HepG2 (cell line): ENCODE results near the gene PELI1. TPM values are rescaled to one million over a fixed set of nuclear protein-coding genes. Genes with fewer than 3 reads are reported as not detected.
A peak's percentile ranks its signal among the peaks of the same experiment; 100 is the strongest.

Experiments used
- ATAC-seq: fragments of 200-7000 bp; cut with Tn5 transposase; 3 replicates; pipeline ENCODE4 v1.9.1; 2020; ENCODE audit warnings: mild to moderate bottlenecking, moderate library complexity
- BruUV-seq: library from RNA; stranded (reverse); fragments of 400-500 nt; replicated peaks from 2 replicates; lab custom pipeline; 2021; lab: Mats Ljungman, UMichigan
- CTCF ChIA-PET: fragments of 300-600 bp; formaldehyde crosslinking; extraction: SDS; loops from one replicate; lab custom pipeline; 2021; ENCODE audit warnings: low total read pairs, inconsistent platforms, low intra/inter-chr PET ratio; lab: Yijun Ruan, JAX
- POLR2A ChIA-PET: fragments of 350-600 bp; sonication (Branson Sonifier 250); formaldehyde crosslinking; loops from one replicate; lab custom pipeline; 2020; ENCODE audit warnings: antibody characterized with exemption, inconsistent platforms; lab: Yijun Ruan, JAX
- DNase-seq: peaks from one replicate; pipeline ENCODE4 v3.0.0-alpha.2; 2015; ENCODE audit warnings: low spot score
- FAIRE-seq: peaks from 3 replicates; lab custom pipeline; 2011; peaks lifted over from hg19 to GRCh38; lab: Jason Lieb, UNC
- H2AFZ ChIP-seq: one replicate; pipeline ENCODE4 v1.6.1; 2011; ENCODE audit warnings: low read length, inconsistent platforms
- H3K27ac ChIP-seq: fragments of 300-600 bp; 3 replicates; pipeline ENCODE4 v1.8.0; 2011; ENCODE audit warnings: mixed run types, mild to moderate bottlenecking, mixed read lengths, low read length, inconsistent platforms; ENCODE audit not compliant: insufficient read depth; ENCODE audit errors: extremely low read length
- H3K27me3 ChIP-seq, 2 experiments: fragments of 200-600 bp in 1 of 2; 2 replicates in 1 of 2; 3 replicates in 1 of 2; pipeline versions ENCODE4 v1.6.0 to v1.8.0; 2011; ENCODE audit warnings: low read length in 2 of 2, mild to moderate bottlenecking in 2 of 2, moderate library complexity in 2 of 2, inconsistent platforms in 1 of 2; ENCODE audit not compliant: insufficient read depth in 2 of 2, control insufficient read depth in 1 of 2
- H3K36me3 ChIP-seq, 2 experiments: fragments of 200-600 bp in 1 of 2; replicated peaks in 1 of 2; 2 replicates in 1 of 2; 3 replicates in 1 of 2; pipeline versions ENCODE4 v1.5.1 to v1.8.0; 2011; ENCODE audit warnings: low read length in 2 of 2, inconsistent platforms in 1 of 2; ENCODE audit not compliant: insufficient read depth in 2 of 2, control insufficient read depth in 1 of 2
- H3K4me1 ChIP-seq: 2 replicates; pipeline ENCODE4 v1.5.1; 2012; ENCODE audit warnings: low read length, inconsistent platforms; ENCODE audit not compliant: insufficient read depth
- H3K4me2 ChIP-seq: 2 replicates; pipeline ENCODE4 v1.6.0; 2011; ENCODE audit warnings: low read depth, low read length, inconsistent platforms
- H3K4me3 ChIP-seq, 3 experiments: fragments of 200-600 bp in 1 of 3; sonication (generic), shearing (Covaris generic) in 1 of 3; replicated peaks in 1 of 3; 2 replicates each; pipeline ENCODE4 v1.5.1; 2011 to 2016; ENCODE audit warnings: low read length in 3 of 3, inconsistent platforms in 2 of 3, low read depth in 2 of 3, mild to moderate bottlenecking in 2 of 3, control low read depth in 1 of 3, mixed read lengths in 1 of 3; ENCODE audit not compliant: insufficient read depth in 1 of 3
- H3K79me2 ChIP-seq: one replicate; pipeline ENCODE4 v1.6.1; 2011; ENCODE audit warnings: low read length, inconsistent platforms; ENCODE audit not compliant: insufficient read depth
- H3K9ac ChIP-seq: 2 replicates; pipeline ENCODE4 v1.6.0; 2011; ENCODE audit warnings: mild to moderate bottlenecking, low read depth, low read length, inconsistent platforms; ENCODE audit not compliant: insufficient read depth
- H3K9me3 ChIP-seq: 2 replicates; pipeline ENCODE4 v1.5.1; 2012; ENCODE audit warnings: mild to moderate bottlenecking, low read length
- H4K20me1 ChIP-seq: 2 replicates; pipeline ENCODE4 v1.6.0; 2011; ENCODE audit warnings: inconsistent platforms, mild to moderate bottlenecking, low read length, moderate library complexity; ENCODE audit not compliant: insufficient read depth
- AHR ChIP-seq: IDR thresholded peaks from 2 replicates; pipeline ENCODE4 v1.6.1; 2018; ENCODE audit warnings: missing genetic modification reagents, missing compliant biosample characterization
- HDAC2 ChIP-seq: sonication (generic); formaldehyde crosslinking; IDR thresholded peaks from 2 replicates; pipeline ENCODE4 v1.4.0; 2020; ENCODE audit warnings: missing genetic modification reagents
- HOXA3 ChIP-seq: sonication (generic); formaldehyde crosslinking; IDR thresholded peaks from 2 replicates; pipeline ENCODE4 v1.5.0; 2020; ENCODE audit warnings: missing genetic modification reagents
- MYC ChIP-seq: sonication (generic); formaldehyde crosslinking; IDR thresholded peaks from 2 replicates; pipeline ENCODE4 v1.9.0; 2021; ENCODE audit warnings: missing genetic modification reagents, borderline replicate concordance
- RBM22 ChIP-seq: fragments of 200-400 bp; formaldehyde crosslinking; optimal IDR thresholded peaks from 2 replicates; pipeline ENCODE3; 2017; ENCODE audit warnings: mild to moderate bottlenecking, low read length, moderate library complexity
- ZBTB10 ChIP-seq: sonication (generic); formaldehyde crosslinking; IDR thresholded peaks from 2 replicates; pipeline ENCODE4 v1.4.0; 2020; ENCODE audit warnings: missing genetic modification reagents, borderline replicate concordance
- ZSCAN21 ChIP-seq: sonication (generic); formaldehyde crosslinking; IDR thresholded peaks from 2 replicates; pipeline ENCODE4 v1.8.0; 2022; ENCODE audit warnings: mild to moderate bottlenecking, missing genetic modification reagents, moderate library complexity, borderline replicate concordance
- WGBS: methylation state at CpG from one replicate; pipeline ENCODE4 v1.1.6; 2017; ENCODE audit warnings: low lambda C conversion rate; 5-methylcytosine and 5-hydroxymethylcytosine counted together
- in situ Hi-C: cut with HindIII; loops from 2 replicates; pipeline ENCODE4 v1.10.0; 2017; ENCODE audit warnings: low pct_unique_long_range_greater_than_20kb; ENCODE audit not compliant: extremely low pct_ligation_motif_present
- intact Hi-C: fragments of 100-400 bp; cut with micrococcal nuclease; formaldehyde crosslinking; loops from one replicate; pipeline ENCODE4 v1.10.0; 2022; ENCODE audit not compliant: unreplicated experiment
- polyA plus RNA-seq, 8 experiments: library from polyadenylated mRNA; depleted of rRNA in 3 of 8; stranded (reverse) in 7 of 8; unstranded in 1 of 8; fragments of >200 nt; fragmentation: Illumina TruSeq in 4 of 8; extraction: Trizol in 4 of 8; gene quantifications; 2 replicates each; pipeline versions ENCODE4 v1.2.1 to v1.2.3, GENCODE V29; 2011 to 2016; ENCODE audit warnings: low read depth in 4 of 8, missing spikeins in 1 of 8, mixed read lengths in 1 of 8; ENCODE audit not compliant: insufficient read depth in 1 of 8
- total RNA-seq, 5 experiments: library from RNA; depleted of rRNA; stranded (reverse); fragments of >200 nt; fragmentation: Illumina TruSeq; extraction: Trizol; gene quantifications; 2 replicates each; pipeline ENCODE4 v1.2.3, GENCODE V29; 2016; ENCODE audit warnings: low read depth in 1 of 5

Gene PELI1
- total and polyA plus RNA-seq, 2 of the 13 experiments (the other 11 are each of a cell fraction or from before 2014, with no cell fraction given): 12.5 to 16.2 TPM

- H3K79me2 ChIP-seq: peaks cover 98% of the 10 kb centered on the region
- H2AFZ ChIP-seq: no peak overlapping the region
- no peak overlapping the region for H3K4me3 ChIP-seq
- H3K27ac ChIP-seq: no peak overlapping the region
- no peak overlapping the region for H3K4me2 ChIP-seq
- DNase-seq: no peak
- 97% methylated on average over 3 of the region's 3 CpGs for WGBS
- POLR2A ChIA-PET: no interaction called here
- peaks cover 3% of the 10 kb centered on the region; the same call in 1 of the 2 replicates for H4K20me1 ChIP-seq
- in situ Hi-C loops: no loop called here
- H3K9me3 ChIP-seq: no peaks in the 10 kb centered on the region
- TF ChIP-seq HOXA3 (CRISPR knock-in tag) (no peak), RBM22 (peak; percentile 27), ZBTB10 (CRISPR knock-in tag) (no peak), MYC (CRISPR knock-in tag) (no peak), ZSCAN21 (CRISPR knock-in tag) (no peak), HDAC2 (CRISPR knock-in tag) (no peak), AHR (no peak)
- no peak for FAIRE-seq
- H3K4me1 ChIP-seq: peaks cover 34% of the 10 kb centered on the region
- BruUV-seq: no TSS peak
- peaks cover 4 to 7% of the 10 kb centered on the region in 2 experiments; a peak in 2 of 5 replicates for H3K36me3 ChIP-seq
- intact Hi-C loops: no loop called here
- no peak overlapping the region for H3K9ac ChIP-seq
- CTCF ChIA-PET: no interaction called here
- no peaks in the 10 kb centered on the region; a peak in 1 of 5 replicates for H3K27me3 ChIP-seq
- ATAC-seq: no peak
These were observed 6.2 kb downstream of the PELI1 start for GRCh38 chr2:64137996-64138395.
